GM19099 (cell line): ENCODE measurements around the gene KCNMA1.

Experiments used
- POLR2A ChIP-seq: IDR thresholded peaks from 3 replicates; pipeline ENCODE4 v1.6.1; 2011; ENCODE audit warnings: low read depth; ENCODE audit not compliant: insufficient read length; ENCODE audit errors: extremely low read depth

The KCNMA1 gene

DNA sequence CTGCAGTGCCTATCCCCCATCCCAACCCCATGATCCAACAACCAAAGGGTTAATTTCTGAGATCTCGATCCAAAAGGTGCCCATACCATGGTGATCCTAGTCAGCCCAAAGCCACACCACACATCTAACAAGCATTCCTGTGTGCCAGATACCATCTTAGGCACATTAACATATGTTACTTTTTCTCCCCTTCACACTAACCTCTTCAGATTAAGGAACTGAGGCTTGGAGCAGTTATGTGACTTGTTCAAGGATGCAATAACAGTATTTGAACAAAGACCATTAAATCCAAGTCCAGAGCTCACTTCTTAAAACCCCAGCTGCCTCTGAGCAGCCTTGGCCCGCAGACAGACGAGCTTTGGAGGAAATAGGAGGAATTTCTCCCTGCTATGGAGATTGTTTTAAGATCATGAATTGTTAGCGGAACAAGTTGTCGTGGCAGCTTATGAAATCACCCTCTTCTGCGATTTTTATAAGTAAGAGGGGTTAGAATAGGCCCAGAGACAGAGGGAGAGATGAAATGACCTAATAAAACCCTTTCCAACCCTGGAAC is 327.2 kb downstream of the KCNMA1 start:
- no peak for TF ChIP-seq POLR2A

DNA sequence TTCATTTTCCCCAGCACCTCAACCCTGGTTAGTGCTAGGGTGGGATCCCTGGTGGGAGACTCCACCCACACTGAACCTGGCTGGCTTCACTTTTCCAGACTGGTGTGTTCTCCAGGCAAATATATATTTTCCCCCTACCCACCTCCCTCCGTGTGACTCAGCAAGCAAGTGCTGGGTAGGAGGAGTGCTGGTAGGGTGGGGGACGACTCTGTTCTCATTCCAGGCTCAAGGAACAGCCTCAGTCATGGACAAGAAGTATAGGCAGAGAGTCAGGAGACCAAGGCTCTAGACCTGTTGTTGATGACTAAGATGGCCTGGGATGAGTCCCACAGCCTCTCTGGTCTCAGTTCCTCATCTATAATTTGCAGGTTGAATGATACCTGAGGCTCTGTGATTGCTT is 328.1 kb downstream of the KCNMA1 start:
- TF ChIP-seq POLR2A, result no peak

DNA sequence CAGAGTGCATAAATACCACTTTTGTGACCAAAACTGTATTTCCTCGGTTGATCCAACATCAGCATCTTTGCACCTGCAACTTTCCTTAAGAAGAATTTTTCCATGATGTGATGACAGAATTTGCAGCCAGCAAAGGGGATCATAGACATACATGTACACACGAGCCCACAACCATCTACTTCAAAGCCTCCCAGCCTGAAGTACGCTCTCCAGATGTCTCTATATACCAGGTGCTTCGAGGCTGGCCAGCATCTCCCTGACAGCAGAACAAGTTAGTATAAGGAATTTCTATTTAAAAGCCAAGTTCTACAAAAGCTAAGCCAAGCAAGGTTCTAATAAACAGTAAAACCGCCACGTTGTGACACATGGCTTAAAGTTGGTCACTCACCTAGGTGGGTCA is 328.5 kb downstream of the KCNMA1 start:
- TF ChIP-seq POLR2A, result no peak

DNA sequence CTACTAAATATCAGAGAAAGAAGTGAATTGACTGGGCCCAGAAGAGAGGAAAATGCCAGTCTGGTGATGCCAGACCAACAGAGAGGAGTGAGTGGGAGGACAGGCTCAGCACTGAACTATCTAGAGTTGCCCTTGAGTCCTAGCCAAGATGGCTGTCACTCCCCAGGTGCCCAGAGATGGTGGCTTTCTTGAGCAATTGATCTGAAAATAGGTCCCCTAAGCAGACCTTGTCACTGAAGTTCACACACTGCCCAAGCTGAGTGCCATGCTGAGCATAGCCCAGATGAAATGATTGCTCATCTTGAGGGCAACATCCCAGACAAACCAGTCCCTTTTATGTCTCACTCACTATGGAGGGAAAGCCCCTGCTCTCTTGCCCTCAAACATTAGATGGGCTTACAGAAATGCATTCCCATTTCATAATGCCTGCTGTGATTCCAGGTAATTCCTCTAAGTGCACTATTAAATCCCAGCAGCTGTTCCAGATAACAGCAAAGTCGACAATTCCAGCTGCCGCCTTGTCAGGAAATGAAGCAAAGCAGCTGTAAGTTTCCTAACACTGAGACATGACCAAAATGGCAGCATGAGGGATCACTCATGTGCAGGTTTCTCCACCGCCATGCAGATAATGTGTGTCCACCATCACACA is 329.4 kb downstream of the KCNMA1 start:
- TF ChIP-seq POLR2A, result no peak

DNA sequence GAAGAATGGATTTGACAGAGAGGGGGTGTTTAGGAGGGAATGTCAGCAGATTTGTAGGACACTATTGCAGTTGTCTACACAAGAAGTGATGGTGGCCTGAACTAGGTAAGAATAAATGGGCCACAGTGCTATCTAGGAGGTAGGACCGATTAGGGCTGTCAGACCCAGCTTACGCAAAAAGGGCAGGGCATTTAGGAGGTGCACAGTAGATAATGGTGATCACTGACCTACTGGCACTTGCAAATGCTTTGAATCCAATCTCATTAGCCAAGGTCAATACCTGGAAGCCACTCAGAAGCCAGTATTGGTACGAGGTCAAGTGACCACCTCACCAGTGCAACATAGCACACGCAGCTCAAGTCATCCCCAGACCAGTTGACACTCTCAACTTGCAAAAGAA is 330.9 kb downstream of the KCNMA1 start:
- no peak for TF ChIP-seq POLR2A

DNA sequence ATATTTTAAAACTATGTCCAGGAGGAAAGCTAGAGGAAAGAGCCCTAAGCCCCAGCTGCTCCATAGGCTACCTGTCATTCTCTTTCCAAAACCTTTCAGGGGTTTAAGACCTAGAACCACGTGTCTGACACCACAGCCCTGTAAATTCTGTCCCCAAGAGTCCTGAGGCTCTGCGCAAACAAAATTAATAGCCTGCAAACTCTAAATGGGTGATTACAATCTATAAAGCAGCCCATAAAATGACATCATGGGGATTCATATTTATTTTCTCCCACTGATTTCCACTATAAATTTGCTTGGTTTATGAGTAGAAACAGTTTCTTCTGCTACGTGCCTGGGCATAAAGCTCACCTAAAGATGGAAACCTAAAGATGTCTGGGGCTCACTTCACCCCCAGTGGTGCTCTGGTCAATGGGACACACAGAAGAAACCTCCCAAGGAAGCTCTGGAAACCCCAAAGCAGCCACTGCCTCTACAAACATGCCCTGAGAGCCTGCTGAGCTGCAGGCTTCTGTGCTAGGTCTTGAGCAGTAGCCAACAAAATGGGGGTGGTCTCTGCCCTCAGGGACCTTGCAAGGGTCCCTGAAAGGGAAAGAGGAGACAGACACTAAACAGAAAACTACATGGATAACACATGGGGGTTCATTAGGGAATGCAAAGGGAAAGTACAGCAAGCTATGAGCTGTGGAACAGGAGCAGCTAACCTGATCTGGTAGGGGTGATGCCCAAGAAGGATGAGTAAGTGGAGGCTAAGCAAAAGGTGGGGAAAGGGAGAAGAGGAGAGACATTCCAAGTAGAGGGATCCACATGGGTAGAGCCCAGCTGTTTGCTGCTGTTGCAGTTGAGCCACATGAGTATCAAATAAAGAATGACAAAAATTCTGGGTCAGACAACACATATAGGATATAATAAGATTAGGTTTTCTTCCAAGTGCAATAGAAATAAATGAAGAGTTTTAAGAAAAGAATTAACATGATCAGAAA is 331.7 kb downstream of the KCNMA1 start:
- no peak for TF ChIP-seq POLR2A

DNA sequence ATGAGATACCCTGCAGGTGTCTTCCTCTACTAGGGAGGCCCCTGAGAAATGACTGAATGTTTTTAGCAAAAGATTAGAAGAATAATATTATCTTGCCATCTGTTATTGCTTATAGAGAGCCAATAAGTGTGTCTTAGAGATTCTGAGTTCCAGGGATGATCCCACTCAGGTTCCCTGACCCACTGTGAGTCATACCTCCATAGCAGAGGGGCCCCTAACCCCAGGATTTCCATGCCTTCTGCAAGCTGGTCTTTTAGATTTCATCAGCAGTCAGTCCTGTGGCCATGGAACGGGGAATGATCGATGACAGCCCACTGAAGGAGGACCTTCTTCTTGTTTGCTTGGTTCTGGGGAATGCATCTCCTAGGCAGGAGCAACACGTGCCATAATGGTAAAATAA is 333.4 kb downstream of the KCNMA1 start:
- no peak for TF ChIP-seq POLR2A

DNA sequence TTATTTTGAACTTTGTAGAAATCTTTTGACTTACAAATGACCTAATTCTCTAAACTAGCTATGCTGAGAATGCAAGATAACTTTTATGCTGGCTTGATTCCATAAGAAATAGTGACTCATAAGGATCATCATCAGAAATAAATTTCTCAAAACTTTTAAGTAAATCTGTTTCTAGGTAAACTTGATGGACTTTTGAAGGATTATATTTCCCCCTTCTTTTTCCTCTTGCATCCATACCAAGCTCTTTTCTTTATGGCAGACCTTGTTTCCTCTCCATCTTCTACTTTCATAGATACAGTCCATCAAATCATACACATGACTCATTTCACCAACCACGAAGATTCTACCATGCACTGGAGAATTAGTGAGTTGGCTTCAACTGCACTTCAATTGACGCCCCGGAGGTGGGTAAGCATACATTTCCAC is 336.3 kb downstream of the KCNMA1 start:
- TF ChIP-seq POLR2A, result no peak

DNA sequence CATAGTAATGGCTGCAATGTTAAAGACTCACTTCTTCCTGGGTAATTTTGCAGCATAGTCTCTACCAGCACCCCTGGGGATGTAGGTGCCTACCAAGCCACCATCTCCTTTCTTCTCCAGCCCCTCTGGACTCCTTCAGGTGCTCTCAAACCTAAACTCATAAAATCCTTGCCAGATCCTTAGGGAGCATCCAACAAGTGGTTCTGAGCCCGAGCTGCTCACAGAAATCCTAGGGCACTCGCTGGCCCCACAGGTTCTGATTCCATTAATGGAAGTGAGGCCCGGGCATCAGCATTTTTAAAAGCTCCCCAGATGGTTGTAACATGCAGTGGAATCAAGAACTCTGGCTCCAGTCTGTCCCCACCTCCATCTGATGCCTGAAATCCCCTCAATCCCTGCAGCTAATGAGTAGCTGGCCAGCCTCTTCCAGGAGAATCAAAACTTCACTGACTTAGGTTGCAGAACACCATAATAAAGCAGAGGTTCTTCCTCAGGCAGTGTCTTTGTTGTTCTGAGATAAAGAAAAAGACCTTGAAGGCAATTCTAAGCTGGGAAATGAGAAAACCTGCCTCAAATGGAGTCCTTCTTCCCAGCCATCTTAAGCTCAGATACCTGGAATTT is 336.8 kb downstream of the KCNMA1 start:
- TF ChIP-seq POLR2A, result no peak

DNA sequence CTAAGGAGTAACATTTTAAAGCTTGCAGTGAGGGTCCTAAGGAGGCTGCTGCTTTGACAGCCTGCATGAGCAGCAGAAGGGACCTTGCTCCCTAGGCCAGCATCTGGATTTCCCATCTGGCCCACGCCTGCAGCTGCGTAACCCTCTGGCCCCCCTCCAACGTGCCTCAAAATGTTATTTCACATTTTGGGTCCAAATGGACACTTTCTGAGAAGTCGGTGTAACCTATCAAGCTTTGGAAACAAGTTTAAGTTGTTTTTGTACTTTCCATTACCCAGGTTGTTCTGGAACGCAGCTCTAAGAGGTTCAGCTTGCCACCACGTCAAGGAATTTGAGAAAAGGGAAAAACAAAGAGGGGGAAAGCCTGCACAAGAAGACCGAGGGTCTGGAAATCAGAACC is 338.3 kb downstream of the KCNMA1 start:
- no peak for TF ChIP-seq POLR2A

DNA sequence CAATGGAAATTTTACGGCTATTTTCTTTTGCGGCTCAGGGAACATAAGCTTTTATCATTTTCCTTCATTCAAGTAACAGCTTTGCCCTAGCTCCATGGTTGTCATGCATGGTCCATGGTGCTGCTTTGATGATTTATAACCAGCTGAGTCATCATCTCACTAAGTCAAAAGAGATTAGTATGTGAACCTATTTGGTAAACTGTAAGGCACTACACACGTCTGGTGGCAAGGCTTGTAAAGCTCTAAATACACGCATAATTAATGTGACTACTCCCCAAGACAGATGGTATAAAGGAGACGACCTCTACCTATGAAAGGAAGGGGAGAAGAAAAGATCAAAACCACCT is 340.2 kb downstream of the KCNMA1 start:
- TF ChIP-seq POLR2A, result no peak

DNA sequence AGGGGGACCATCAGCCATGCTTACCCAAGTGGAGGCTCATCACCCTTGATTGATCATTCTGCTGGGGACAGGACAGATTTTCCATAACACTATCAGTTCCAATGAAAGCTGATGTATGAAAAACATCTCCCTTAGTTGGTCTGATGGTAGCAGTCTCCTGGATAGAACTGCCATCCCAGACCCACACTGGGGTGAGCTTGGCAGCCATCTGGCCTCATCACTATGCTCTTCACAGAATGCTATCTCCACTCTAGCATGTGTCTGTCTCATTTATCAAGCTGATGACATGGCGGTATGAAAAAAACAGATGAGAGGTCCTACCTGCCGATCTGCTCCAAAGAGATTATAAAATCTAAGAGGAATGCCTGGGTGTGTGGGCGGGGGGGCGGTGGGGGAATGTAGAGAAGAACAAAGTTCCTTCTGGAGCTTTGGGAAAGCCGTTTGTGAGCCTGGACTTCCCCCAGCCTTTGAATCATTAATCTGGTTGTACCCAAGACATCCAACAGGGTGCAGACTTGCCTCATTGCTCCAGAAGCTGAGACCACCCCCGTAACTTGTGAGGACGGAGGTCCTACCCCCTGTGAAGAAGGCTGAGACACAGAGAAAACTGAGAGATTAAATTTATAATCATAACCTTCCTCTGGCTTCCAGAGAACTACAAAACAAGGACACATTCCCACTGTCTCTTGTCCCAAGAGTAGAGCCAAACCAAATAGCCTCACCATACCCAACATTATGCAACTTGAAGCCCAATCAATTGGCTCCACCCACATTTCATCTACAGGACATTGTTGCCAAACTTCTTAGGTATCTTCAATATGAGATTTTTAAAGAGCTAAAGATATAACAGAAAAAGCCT is 340.8 kb downstream of the KCNMA1 start:
- no peak for TF ChIP-seq POLR2A

DNA sequence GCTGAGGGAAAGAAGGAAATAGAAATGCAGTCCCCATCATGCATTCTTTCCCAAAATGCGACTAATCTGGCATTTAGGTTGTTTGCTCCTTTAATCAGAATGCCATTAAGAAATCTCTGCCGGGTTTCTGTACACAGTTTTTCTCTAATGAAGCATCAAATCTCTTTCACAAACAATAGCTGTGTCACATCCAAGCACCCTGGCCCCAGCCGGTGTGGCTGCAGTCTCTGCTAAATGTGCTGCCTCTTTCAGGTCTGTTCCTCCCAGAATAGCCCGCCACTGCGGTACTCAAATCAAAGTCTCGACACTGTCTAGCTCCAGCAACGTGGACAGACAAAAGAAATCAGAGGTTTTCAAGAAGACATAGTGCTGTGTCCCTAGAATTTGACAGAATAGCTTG is 343.8 kb downstream of the KCNMA1 start:
- TF ChIP-seq POLR2A, result no peak

DNA sequence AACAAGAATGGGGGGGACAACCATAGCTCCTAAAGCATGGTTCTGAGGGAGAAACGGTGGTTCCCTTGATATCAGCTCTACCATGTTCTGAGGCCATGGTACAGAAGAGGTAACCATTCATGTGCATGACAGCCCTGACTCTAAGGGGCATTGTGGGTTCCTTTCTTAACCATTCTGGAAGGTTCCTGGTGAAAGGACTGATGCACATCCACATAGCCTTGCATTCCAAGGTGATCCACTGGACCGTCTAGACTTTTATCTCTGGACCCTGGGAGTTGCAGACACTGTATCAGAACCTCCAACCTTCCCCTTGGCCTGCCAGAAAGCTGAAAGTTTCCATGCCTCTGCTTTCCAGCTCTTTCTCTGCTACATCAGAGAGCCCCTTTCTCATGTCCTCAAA is 344.3 kb downstream of the KCNMA1 start:
- TF ChIP-seq POLR2A, result no peak
